PC-9 (cell line): Measurements from ENCODE around the gene KIR2DL1. TPM values are rescaled to one million over a fixed set of nuclear protein-coding genes. Genes with fewer than 3 reads are reported as not detected.
"Not testable (repeated sequence)": the region's sequence is repeated elsewhere in the genome, so short reads cannot be mapped to it uniquely, and the experiment has no call there.

Experiments
- BruUV-seq: library from RNA; stranded (reverse); fragments of 400-500 nt; replicated peaks from 2 replicates; lab custom pipeline; 2021; lab: Mats Ljungman, UMichigan
- CTCF ChIA-PET: fragments of 300-600 bp; sonication (Branson Sonifier 250); formaldehyde crosslinking; loops from one replicate; lab custom pipeline; 2022; ENCODE audit warnings: antibody characterized with exemption; lab: Charles Lee
- POLR2A ChIA-PET: fragments of 300-600 bp; sonication (Branson Sonifier 250); formaldehyde crosslinking; loops from one replicate; lab custom pipeline; 2022; ENCODE audit warnings: antibody characterized with exemption; ENCODE audit not compliant: unreplicated experiment; lab: Charles Lee
- DNase-seq, 2 experiments: peaks; one replicate each; pipeline versions ENCODE4 v3.0.0 to v3.0.0-alpha.2; 2015 to 2022; ENCODE audit warnings: mixed read lengths in 1 of 2
- H2AFZ ChIP-seq: fragments of 200-600 bp; sonication (generic); 2 replicates; pipeline ENCODE4 v1.8.1; 2017; ENCODE audit warnings: antibody characterized with exemption
- H3F3A ChIP-seq: fragments of 200-600 bp; sonication (generic); 2 replicates; pipeline ENCODE4 v1.8.1; 2017; ENCODE audit warnings: antibody characterized with exemption, mild to moderate bottlenecking, low read depth; ENCODE audit not compliant: insufficient read depth
- H3K27ac ChIP-seq: fragments of 200-600 bp; sonication (generic); 2 replicates; pipeline ENCODE4 v1.6.1; 2016; ENCODE audit warnings: mixed run types
- H3K27me3 ChIP-seq: fragments of 200-600 bp; sonication (generic); 2 replicates; pipeline ENCODE4 v1.6.1; 2016; ENCODE audit warnings: low read depth, mixed run types; ENCODE audit not compliant: insufficient read depth
- H3K36me3 ChIP-seq: fragments of 200-600 bp; sonication (generic); 2 replicates; pipeline ENCODE4 v1.6.1; 2016; ENCODE audit warnings: low read depth, mixed run types
- H3K4me1 ChIP-seq: fragments of 200-600 bp; sonication (generic); replicated peaks from 2 replicates; pipeline ENCODE4 v1.6.1; 2016; ENCODE audit warnings: mixed run types; ENCODE audit not compliant: insufficient read depth
- H3K4me2 ChIP-seq: fragments of 200-600 bp; sonication (generic); 2 replicates; pipeline ENCODE4 v1.6.1; 2017; ENCODE audit warnings: mixed run types
- H3K4me3 ChIP-seq: fragments of 200-600 bp; sonication (generic); 2 replicates; pipeline ENCODE4 v1.6.1; 2016; ENCODE audit warnings: mixed run types
- H3K79me2 ChIP-seq: fragments of 200-600 bp; sonication (generic); 2 replicates; pipeline ENCODE4 v1.6.1; 2017; ENCODE audit warnings: low read depth, mixed run types
- H3K9me2 ChIP-seq: fragments of 200-600 bp; sonication (generic); 2 replicates; pipeline ENCODE4 v1.8.1; 2017; ENCODE audit warnings: mild to moderate bottlenecking; ENCODE audit not compliant: insufficient read depth
- H3K9me3 ChIP-seq: fragments of 200-600 bp; sonication (generic); 2 replicates; pipeline ENCODE4 v1.8.1; 2016; ENCODE audit warnings: low read depth; ENCODE audit not compliant: insufficient read depth
- H4K20me1 ChIP-seq: fragments of 200-600 bp; sonication (generic); 2 replicates; pipeline ENCODE4 v1.8.1; 2017; ENCODE audit not compliant: insufficient read depth
- intact Hi-C: fragments of 100-400 bp; cut with micrococcal nuclease; formaldehyde crosslinking; loops from one replicate; pipeline ENCODE4 v1.10.0; 2022; ENCODE audit not compliant: unreplicated experiment
- total RNA-seq: library from RNA; stranded (reverse); gene quantifications from 2 replicates; pipeline ENCODE4 v1.2.3, GENCODE V29; 2021

The KIR2DL1 gene
- total RNA-seq, 1 experiment from 2014 or later = not detected

DNA sequence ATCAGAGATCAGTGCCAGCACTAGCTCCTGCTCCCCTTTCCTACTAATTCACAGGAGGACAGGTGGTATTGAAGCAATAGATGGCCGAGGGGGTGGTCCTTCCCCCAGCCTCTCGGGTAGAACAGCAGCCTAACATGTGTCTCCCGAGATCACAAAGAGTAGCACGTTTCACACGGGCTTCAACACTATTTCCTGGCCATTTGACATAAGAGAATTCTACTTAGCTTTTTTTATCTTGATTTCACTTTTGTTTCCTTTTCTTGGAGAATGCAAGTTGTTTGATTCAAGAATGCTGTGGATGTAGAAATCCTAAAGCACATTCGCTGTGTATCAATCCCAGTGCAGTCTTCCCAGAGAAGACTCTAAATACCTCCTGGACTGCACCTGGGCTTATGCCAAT, 19.3 kb upstream of the KIR2DL1 start:
- DNase-seq, H3K9me3 ChIP-seq, H3K4me2 ChIP-seq, intact Hi-C loops, H3K27ac ChIP-seq, H3K36me3 ChIP-seq, H3F3A ChIP-seq, CTCF ChIA-PET, BruUV-seq, H3K4me3 ChIP-seq, POLR2A ChIA-PET, H4K20me1 ChIP-seq, H2AFZ ChIP-seq, H3K4me1 ChIP-seq, H3K79me2 ChIP-seq, H3K9me2 ChIP-seq: not testable (repeated sequence)
- H3K27me3 ChIP-seq = peaks cover 36% of the 10 kb centered on the region

- intact Hi-C loops, H3K27ac ChIP-seq, H3K9me2 ChIP-seq, CTCF ChIA-PET, H3K79me2 ChIP-seq, H3K36me3 ChIP-seq, H2AFZ ChIP-seq, DNase-seq, H3K4me1 ChIP-seq, H3K4me2 ChIP-seq, H4K20me1 ChIP-seq, BruUV-seq, H3K4me3 ChIP-seq, H3F3A ChIP-seq, H3K27me3 ChIP-seq, H3K9me3 ChIP-seq, POLR2A ChIA-PET: not testable (repeated sequence)
Observed at GRCh38 chr19:54756204-54757110, 13.1 kb upstream of the KIR2DL1 start.

- H2AFZ ChIP-seq, H3K36me3 ChIP-seq, H3F3A ChIP-seq, H3K9me3 ChIP-seq, intact Hi-C loops, H3K4me1 ChIP-seq, H3K79me2 ChIP-seq, H3K9me2 ChIP-seq, BruUV-seq, H3K4me3 ChIP-seq, H3K27ac ChIP-seq, H3K4me2 ChIP-seq, H4K20me1 ChIP-seq, CTCF ChIA-PET, DNase-seq, POLR2A ChIA-PET: not testable (repeated sequence)
- peaks cover 18% of the 10 kb centered on the region for H3K27me3 ChIP-seq
Observed at GRCh38 chr19:54758577-54758976, 11.0 kb upstream of the KIR2DL1 start.

DNA sequence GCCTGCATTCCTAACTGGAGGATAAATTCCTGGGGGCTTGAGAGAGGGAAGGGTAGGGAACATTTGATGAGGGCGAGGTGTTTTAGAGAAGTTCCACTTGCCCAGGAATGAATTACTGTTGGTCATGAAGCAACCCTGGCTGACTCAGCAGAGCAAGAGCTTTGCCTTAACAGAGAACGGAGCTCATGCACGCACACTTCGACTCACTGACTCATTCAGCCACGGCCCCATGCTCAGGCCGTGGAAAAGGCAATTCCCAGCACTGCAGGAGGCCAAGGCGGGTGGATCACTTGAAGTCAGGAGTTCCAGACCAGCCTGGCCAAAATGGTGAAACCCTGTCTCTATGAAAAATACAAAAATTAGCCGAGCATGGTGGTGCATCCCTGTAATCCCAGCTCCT, 5.4 kb upstream of the KIR2DL1 start:
- CTCF ChIA-PET, H3K27ac ChIP-seq, BruUV-seq, intact Hi-C loops, H3K9me2 ChIP-seq, H3F3A ChIP-seq, H3K4me2 ChIP-seq, H3K79me2 ChIP-seq, H2AFZ ChIP-seq, H3K36me3 ChIP-seq, H3K9me3 ChIP-seq, H3K4me3 ChIP-seq, H4K20me1 ChIP-seq, H3K4me1 ChIP-seq, POLR2A ChIA-PET, DNase-seq: not testable (repeated sequence)
- H3K27me3 ChIP-seq = peaks cover 30% of the 10 kb centered on the region

GRCh38 chr19:54766464-54766863, 3.1 kb upstream of the KIR2DL1 start:
- POLR2A ChIA-PET, CTCF ChIA-PET: not testable (repeated sequence)

GRCh38 chr19:54770511-54770910, 918 bp downstream of the KIR2DL1 start:
- peaks cover 22% of the 10 kb centered on the region; the same call in 1 of the 2 replicates for H3K27me3 ChIP-seq
- CTCF ChIA-PET, H3K9me2 ChIP-seq, H4K20me1 ChIP-seq, H2AFZ ChIP-seq, POLR2A ChIA-PET, H3K36me3 ChIP-seq, intact Hi-C loops, H3F3A ChIP-seq, H3K4me2 ChIP-seq, H3K9me3 ChIP-seq, H3K4me3 ChIP-seq, DNase-seq, H3K4me1 ChIP-seq, H3K27ac ChIP-seq, H3K79me2 ChIP-seq, BruUV-seq: not testable (repeated sequence)

More at GRCh38 chr19:54766464-54766863, 3.1 kb upstream of the KIR2DL1 start:
- H3K79me2 ChIP-seq, H3K4me3 ChIP-seq, H3K9me3 ChIP-seq, H3K36me3 ChIP-seq, H2AFZ ChIP-seq, H3K27ac ChIP-seq, H3K9me2 ChIP-seq, BruUV-seq, H4K20me1 ChIP-seq, H3K4me2 ChIP-seq, H3F3A ChIP-seq, intact Hi-C loops, DNase-seq, H3K4me1 ChIP-seq: not testable (repeated sequence)
- H3K27me3 ChIP-seq = peaks cover 31% of the 10 kb centered on the region

- H3K9me2 ChIP-seq, intact Hi-C loops, CTCF ChIA-PET, H3K4me3 ChIP-seq, POLR2A ChIA-PET, H3K4me1 ChIP-seq, H3K27ac ChIP-seq, H3K9me3 ChIP-seq, BruUV-seq, H3F3A ChIP-seq, H2AFZ ChIP-seq, H4K20me1 ChIP-seq, H3K79me2 ChIP-seq, H3K36me3 ChIP-seq, H3K4me2 ChIP-seq: not testable (repeated sequence)
- DNase-seq = peak in 1 of 2 experiments; percentile 1
- peaks cover 27% of the 10 kb centered on the region; the same call in 1 of the 2 replicates for H3K27me3 ChIP-seq
Observed at GRCh38 chr19:54771018-54771960, 1.7 kb downstream of the KIR2DL1 start.
